Astrocyte (in vitro differentiated cells and primary cell): ENCODE data around the gene PLEKHA7. TPM values are rescaled to one million over a fixed set of nuclear protein-coding genes. Genes with fewer than 3 reads are reported as not detected.

Experiments used
- DNase-seq: peaks from one replicate; pipeline ENCODE4 v3.0.0-alpha.2; 2010; ENCODE audit warnings: low read depth
- FAIRE-seq: peaks from 2 replicates; lab custom pipeline; 2011; peaks lifted over from hg19 to GRCh38; lab: Jason Lieb, UNC
- H2AFZ ChIP-seq: 2 replicates; pipeline ENCODE4 v1.6.0; 2012; ENCODE audit warnings: low read depth, low read length, inconsistent platforms
- H3K27ac ChIP-seq: 2 replicates; pipeline ENCODE4 v1.5.1; 2011; ENCODE audit warnings: low read depth, low read length, inconsistent platforms
- H3K27me3 ChIP-seq: 2 replicates; pipeline ENCODE4 v1.6.0; 2011; ENCODE audit warnings: low read length, inconsistent platforms; ENCODE audit not compliant: insufficient read depth
- H3K36me3 ChIP-seq: 2 replicates; pipeline ENCODE4 v1.5.1; 2011; ENCODE audit warnings: low read length, inconsistent platforms; ENCODE audit not compliant: insufficient read depth
- H3K4me1 ChIP-seq: 2 replicates; pipeline ENCODE4 v1.5.1; 2011; ENCODE audit warnings: low read length, inconsistent platforms; ENCODE audit not compliant: insufficient read depth
- H3K4me2 ChIP-seq: 2 replicates; pipeline ENCODE4 v1.6.0; 2012; ENCODE audit warnings: low read length, inconsistent platforms
- H3K4me3 ChIP-seq: 2 replicates; pipeline ENCODE4 v1.5.1; 2011; ENCODE audit warnings: low read depth, mild to moderate bottlenecking, low read length, inconsistent platforms; ENCODE audit not compliant: insufficient read depth
- H3K79me2 ChIP-seq: 2 replicates; pipeline ENCODE4 v1.6.0; 2012; ENCODE audit warnings: mild to moderate bottlenecking, low read length, inconsistent platforms; ENCODE audit not compliant: insufficient read depth
- H3K9ac ChIP-seq: 2 replicates; pipeline ENCODE4 v1.6.0; 2012; ENCODE audit warnings: mild to moderate bottlenecking, low read length, inconsistent platforms
- H3K9me3 ChIP-seq: 2 replicates; pipeline ENCODE4 v1.5.1; 2012; ENCODE audit warnings: low read depth, mild to moderate bottlenecking, low read length, inconsistent platforms; ENCODE audit not compliant: insufficient read depth
- H4K20me1 ChIP-seq: 2 replicates; pipeline ENCODE4 v1.6.0; 2012; ENCODE audit warnings: low read length, inconsistent platforms; ENCODE audit not compliant: insufficient read depth
- H3K27ac Mint-ChIP-seq: one replicate; pipeline ENCODE4 v1.8.0; 2021; ENCODE audit warnings: mild to moderate bottlenecking, mixed read lengths; ENCODE audit not compliant: unreplicated experiment
- H3K27me3 Mint-ChIP-seq: one replicate; pipeline ENCODE4 v1.8.0; 2021; ENCODE audit warnings: low read depth, mixed read lengths; ENCODE audit not compliant: unreplicated experiment
- H3K36me3 Mint-ChIP-seq: one replicate; pipeline ENCODE4 v1.8.0; 2021; ENCODE audit warnings: low read depth, mixed read lengths; ENCODE audit not compliant: unreplicated experiment
- H3K4me1 Mint-ChIP-seq: one replicate; pipeline ENCODE4 v1.8.0; 2021; ENCODE audit warnings: low read depth, mixed read lengths; ENCODE audit not compliant: unreplicated experiment
- H3K4me3 Mint-ChIP-seq: one replicate; pipeline ENCODE4 v1.8.0; 2021; ENCODE audit warnings: mild to moderate bottlenecking, moderate library complexity, mixed read lengths; ENCODE audit not compliant: unreplicated experiment
- H3K9me3 Mint-ChIP-seq: one replicate; pipeline ENCODE4 v1.8.0; 2021; ENCODE audit warnings: mild to moderate bottlenecking, mixed read lengths; ENCODE audit not compliant: unreplicated experiment
- EZH2 ChIP-seq: IDR thresholded peaks from 2 replicates; pipeline ENCODE4 v1.6.1; 2012; ENCODE audit warnings: mild to moderate bottlenecking, low read length, inconsistent platforms; ENCODE audit not compliant: insufficient read depth
- total RNA-seq: library from RNA; stranded (reverse); gene quantifications from 2 replicates; pipeline ENCODE4 v1.2.1, GENCODE V29; 2021
- TF ChIP-seq, protein P1 (sequence below): IDR thresholded peaks from 2 replicates; pipeline ENCODE4 v1.5.1; 2011; ENCODE audit warnings: low read depth, mild to moderate bottlenecking, inconsistent platforms, low read length, moderate library complexity; ENCODE audit not compliant: insufficient read depth

The PLEKHA7 gene
- total RNA-seq, 1 donor from 2014 or later: 5.7 TPM

DNA sequence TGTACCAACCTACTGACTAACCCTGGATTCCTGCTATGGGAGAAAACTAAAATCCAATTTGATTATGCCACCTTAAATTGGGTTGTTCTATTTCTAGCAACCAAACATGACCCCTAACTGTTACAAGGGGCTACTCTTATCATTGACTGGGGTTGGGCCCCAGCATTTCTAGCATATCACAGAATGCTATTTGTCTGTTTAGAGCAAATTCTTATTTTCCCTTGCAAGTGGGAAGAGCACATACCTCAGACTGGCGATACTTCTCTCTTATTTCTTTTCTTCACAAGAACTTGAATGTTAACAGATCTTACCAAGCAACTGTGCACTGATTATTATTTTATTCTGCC, 182.0 kb downstream of the PLEKHA7 start:
- H3K4me3 Mint-ChIP-seq: no peak overlapping the region
- no peak for FAIRE-seq

DNA sequence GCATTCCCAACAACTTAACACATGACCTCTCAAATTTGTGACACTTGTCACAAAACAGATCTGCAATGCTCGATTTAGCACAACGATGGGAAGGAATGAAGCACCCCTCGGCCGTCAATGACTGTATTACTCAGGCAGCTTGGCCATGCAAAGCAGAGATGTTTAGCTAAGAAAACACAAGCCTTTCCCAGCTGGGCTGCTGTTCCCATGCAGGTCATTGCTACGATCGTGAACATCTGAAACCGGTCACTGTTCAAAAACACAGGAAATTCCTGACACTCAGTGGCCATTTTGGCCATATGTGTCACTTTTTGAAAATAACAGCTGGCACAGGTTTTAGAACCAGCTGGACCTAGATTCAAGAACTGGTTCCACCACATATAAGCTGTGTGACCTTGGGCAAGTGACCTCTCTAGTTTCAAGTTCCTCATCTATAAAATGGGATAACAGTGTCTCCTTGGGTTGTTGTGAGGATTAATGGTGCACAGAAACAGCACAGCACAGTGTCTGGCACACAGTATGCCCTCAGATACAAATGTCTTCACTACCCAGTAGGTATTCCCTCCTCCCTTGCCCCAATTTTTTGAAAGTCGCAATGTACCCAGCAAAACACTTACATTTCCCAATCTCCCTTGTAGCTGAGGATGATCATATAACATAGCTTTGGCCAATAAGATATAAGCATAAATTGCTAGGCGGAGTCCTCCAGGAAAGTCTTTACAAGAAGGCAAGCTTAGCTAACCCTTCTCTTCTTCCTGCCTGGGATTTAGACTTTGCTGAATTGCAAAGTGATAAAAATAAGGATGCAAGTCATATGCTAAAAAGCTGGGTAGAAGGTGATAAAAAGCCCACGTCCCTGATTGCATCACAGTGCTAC, 182.7 kb downstream of the PLEKHA7 start:
- Histone ChIP-seq H3K79me2 (no peaks in the 10 kb centered on the region), H3K36me3 (no peaks in the 10 kb centered on the region), H3K4me3 (no peak overlapping the region), H3K4me2 (no peak overlapping the region), H3K27me3 (peaks cover 2% of the 10 kb centered on the region), H4K20me1 (no peaks in the 10 kb centered on the region), H3K9me3 (no peaks in the 10 kb centered on the region), H3K9ac (no peak overlapping the region), H2AFZ (no peak overlapping the region), H3K4me1 (no peaks in the 10 kb centered on the region), H3K27ac (no peak overlapping the region)
- no peaks in the 10 kb centered on the region for H3K9me3 Mint-ChIP-seq
- H3K36me3 Mint-ChIP-seq: peaks cover 14% of the 10 kb centered on the region
- FAIRE-seq (no peak), DNase-seq (no peak)
- H3K4me1 Mint-ChIP-seq: no peaks in the 10 kb centered on the region
- peaks cover 5% of the 10 kb centered on the region for H3K27me3 Mint-ChIP-seq
- H3K27ac Mint-ChIP-seq: no peak overlapping the region
- no peak overlapping the region for H3K4me3 Mint-ChIP-seq
- TF ChIP-seq, protein P1, sequence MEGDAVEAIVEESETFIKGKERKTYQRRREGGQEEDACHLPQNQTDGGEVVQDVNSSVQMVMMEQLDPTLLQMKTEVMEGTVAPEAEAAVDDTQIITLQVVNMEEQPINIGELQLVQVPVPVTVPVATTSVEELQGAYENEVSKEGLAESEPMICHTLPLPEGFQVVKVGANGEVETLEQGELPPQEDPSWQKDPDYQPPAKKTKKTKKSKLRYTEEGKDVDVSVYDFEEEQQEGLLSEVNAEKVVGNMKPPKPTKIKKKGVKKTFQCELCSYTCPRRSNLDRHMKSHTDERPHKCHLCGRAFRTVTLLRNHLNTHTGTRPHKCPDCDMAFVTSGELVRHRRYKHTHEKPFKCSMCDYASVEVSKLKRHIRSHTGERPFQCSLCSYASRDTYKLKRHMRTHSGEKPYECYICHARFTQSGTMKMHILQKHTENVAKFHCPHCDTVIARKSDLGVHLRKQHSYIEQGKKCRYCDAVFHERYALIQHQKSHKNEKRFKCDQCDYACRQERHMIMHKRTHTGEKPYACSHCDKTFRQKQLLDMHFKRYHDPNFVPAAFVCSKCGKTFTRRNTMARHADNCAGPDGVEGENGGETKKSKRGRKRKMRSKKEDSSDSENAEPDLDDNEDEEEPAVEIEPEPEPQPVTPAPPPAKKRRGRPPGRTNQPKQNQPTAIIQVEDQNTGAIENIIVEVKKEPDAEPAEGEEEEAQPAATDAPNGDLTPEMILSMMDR: no peak
- no peak for TF ChIP-seq EZH2

More for the DNA sequence above, 182.0 kb downstream of the PLEKHA7 start:
- Histone ChIP-seq H3K4me1 (no peaks in the 10 kb centered on the region), H3K79me2 (no peaks in the 10 kb centered on the region), H3K4me3 (no peak overlapping the region), H3K9me3 (no peaks in the 10 kb centered on the region), H3K27ac (no peak overlapping the region), H3K4me2 (no peak overlapping the region), H3K36me3 (no peaks in the 10 kb centered on the region), H2AFZ (no peak overlapping the region), H4K20me1 (no peaks in the 10 kb centered on the region), H3K27me3 (peaks cover 2% of the 10 kb centered on the region), H3K9ac (no peak overlapping the region)
- no peak for DNase-seq
- Mint-ChIP-seq H3K36me3 (peaks cover 14% of the 10 kb centered on the region), H3K27ac (no peak overlapping the region), H3K27me3 (peaks cover 5% of the 10 kb centered on the region), H3K4me1 (no peaks in the 10 kb centered on the region), H3K9me3 (no peaks in the 10 kb centered on the region)
- TF ChIP-seq, protein P1: no peak
- TF ChIP-seq EZH2: no peak

DNA sequence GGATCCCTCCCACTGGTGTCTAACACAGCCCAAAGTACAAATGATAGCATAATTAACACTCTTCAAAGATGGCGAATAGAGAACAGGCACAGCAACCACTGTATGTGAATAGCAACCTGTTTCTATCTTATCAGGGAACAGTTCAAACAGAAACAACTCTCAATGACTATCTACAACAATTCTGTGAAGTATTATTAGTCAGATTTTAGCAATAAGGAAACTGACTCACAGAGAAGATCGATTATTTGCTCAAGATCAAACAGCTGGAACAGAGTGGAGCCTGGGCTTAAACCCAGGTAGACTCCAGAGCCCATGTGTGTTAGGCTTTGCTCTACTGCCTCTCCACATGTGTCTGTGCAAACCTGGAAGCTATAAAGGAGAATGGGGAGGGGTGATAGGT, 187.1 kb downstream of the PLEKHA7 start:
- H2AFZ ChIP-seq: no peak overlapping the region
- H3K79me2 ChIP-seq: no peaks in the 10 kb centered on the region
- no peaks in the 10 kb centered on the region for H3K4me1 ChIP-seq
- Mint-ChIP-seq H3K9me3 (no peaks in the 10 kb centered on the region), H3K4me1 (no peaks in the 10 kb centered on the region), H3K27ac (no peak overlapping the region), H3K4me3 (no peak overlapping the region), H3K36me3 (peaks cover 5% of the 10 kb centered on the region), H3K27me3 (no peaks in the 10 kb centered on the region)
- no peaks in the 10 kb centered on the region for H3K9me3 ChIP-seq
- no peak overlapping the region for H3K27ac ChIP-seq
- no peak overlapping the region for H3K9ac ChIP-seq
- no peaks in the 10 kb centered on the region for H4K20me1 ChIP-seq
- no peak overlapping the region for H3K4me3 ChIP-seq
- DNase-seq (no peak), FAIRE-seq (no peak)
- H3K36me3 ChIP-seq: no peaks in the 10 kb centered on the region
- H3K4me2 ChIP-seq: no peak overlapping the region
- H3K27me3 ChIP-seq: peaks cover 2% of the 10 kb centered on the region
- TF ChIP-seq, protein P1: no peak
- no peak for TF ChIP-seq EZH2
